Measurements from ENCODE around the gene ANO2. TPM values are rescaled to one million over a fixed set of nuclear protein-coding genes. Genes with fewer than 3 reads are reported as not detected.
"Not testable (repeated sequence)": the region's sequence is repeated elsewhere in the genome, so short reads cannot be mapped to it uniquely, and the experiment has no call there.

ANO2 gene
- total and polyA plus RNA-seq, 7 experiments from 2014 or later, result not detected

DNA sequence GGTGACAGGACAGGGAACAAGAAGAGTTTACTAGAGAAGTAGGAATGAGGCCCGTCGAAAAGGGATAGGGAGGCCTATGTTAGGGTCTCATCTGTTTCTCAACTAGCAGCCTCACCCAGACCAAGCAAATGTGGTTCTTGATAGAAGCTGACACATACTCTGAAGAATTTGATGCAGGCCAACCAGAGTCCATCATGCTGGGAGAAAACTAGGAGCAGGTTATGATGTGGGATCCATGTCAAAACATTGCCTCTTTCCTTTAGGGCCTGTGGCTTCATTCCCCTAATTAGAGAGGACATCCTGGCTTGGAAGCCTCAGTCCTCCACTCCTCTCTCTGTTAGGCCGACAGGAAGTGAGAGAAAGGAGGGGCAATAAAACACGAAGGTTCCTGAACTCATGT, 390.3 kb downstream of the ANO2 start:
- Mint-ChIP-seq H3K4me3 (no peak overlapping the region), H3K4me1 (no peaks in the 10 kb centered on the region), H3K27ac (no peak overlapping the region), H3K27me3 (peaks cover 0 to 33% (median 17%) of the 10 kb centered on the region in 5 donors), H3K9me3 (peaks cover 0 to 10% (median 1%) of the 10 kb centered on the region in 11 donors), H3K36me3 (no peaks in the 10 kb centered on the region)
- ChIA-PET CTCF (no interaction called here), POLR2A (no interaction called here)
- H3K9me3 ChIP-seq (ENCODE audit: control insufficient read depth in 2 of 3, low read length in 3 of 3), result peaks cover 0 to 3% (median 0%) of the 10 kb centered on the region in 3 experiments
- DNase-seq (no peak), ATAC-seq (no peak)
- H3K27me3 ChIP-seq (ENCODE audit: control insufficient read depth in 2 of 2, insufficient read depth in 2 of 2, low read length in 2 of 2), result no peaks in the 10 kb centered on the region
- no peak overlapping the region for H3K27ac ChIP-seq (ENCODE audit: low read depth, low read length)
- no peaks in the 10 kb centered on the region for H3K4me1 ChIP-seq (ENCODE audit: control insufficient read depth in 2 of 2, insufficient read depth in 2 of 2, low read length in 2 of 2)
- no peaks in the 10 kb centered on the region for H3K36me3 ChIP-seq (ENCODE audit: control insufficient read depth in 2 of 3, insufficient read depth in 3 of 3, low read length in 3 of 3)
- intact Hi-C loops (cut with micrococcal nuclease), result no loop called here
- H3K4me3 ChIP-seq (ENCODE audit: low read length), result no peak overlapping the region

DNA sequence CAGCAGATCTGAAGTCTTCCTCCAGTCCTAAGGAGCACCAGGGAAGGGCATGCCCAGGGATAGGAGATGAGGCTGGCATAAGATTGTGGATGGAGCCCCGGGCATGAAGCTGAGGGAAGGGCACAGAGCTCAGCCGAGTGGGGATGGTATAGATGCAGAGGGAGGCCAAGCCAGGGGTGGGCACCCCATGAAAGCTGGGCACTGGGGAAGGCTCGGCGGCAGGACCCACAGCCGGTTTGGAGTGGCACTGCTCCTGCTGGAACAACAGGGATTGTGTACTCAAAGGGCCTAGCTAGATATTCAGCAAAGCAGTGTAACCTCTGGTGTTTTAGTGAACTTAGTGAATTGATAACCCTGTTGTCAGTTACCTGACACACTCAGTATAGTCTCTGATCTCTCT, 396.0 kb downstream of the ANO2 start:
- ChIA-PET CTCF (no interaction called here), POLR2A (no interaction called here)
- peaks cover 0 to 36% (median 27%) of the 10 kb centered on the region in 5 donors for H3K27me3 Mint-ChIP-seq
- peak; percentile 22 for ATAC-seq
- H3K9me3 Mint-ChIP-seq, result peaks cover 0 to 17% (median 8%) of the 10 kb centered on the region in 11 donors
- Histone ChIP-seq H3K27ac (ENCODE audit: low read depth, low read length) (no peak overlapping the region), H3K27me3 (ENCODE audit: control insufficient read depth in 2 of 2, insufficient read depth in 2 of 2, low read length in 2 of 2) (no peaks in the 10 kb centered on the region), H3K36me3 (ENCODE audit: control insufficient read depth in 2 of 3, insufficient read depth in 3 of 3, low read length in 3 of 3) (no peaks in the 10 kb centered on the region), H3K9me3 (ENCODE audit: control insufficient read depth in 2 of 3, low read length in 3 of 3) (peaks cover 0 to 5% (median 0%) of the 10 kb centered on the region in 3 experiments), H3K4me1 (ENCODE audit: control insufficient read depth in 2 of 2, insufficient read depth in 2 of 2, low read length in 2 of 2) (no peaks in the 10 kb centered on the region), H3K4me3 (ENCODE audit: low read length) (no peak overlapping the region)
- peak overlapping the region in 1 of 9 donors; percentile 21 for H3K27ac Mint-ChIP-seq
- H3K4me1 Mint-ChIP-seq, result no peaks in the 10 kb centered on the region
- no peak for DNase-seq
- H3K36me3 Mint-ChIP-seq, result no peaks in the 10 kb centered on the region
- intact Hi-C loops (cut with micrococcal nuclease), result no loop called here
- no peak overlapping the region for H3K4me3 Mint-ChIP-seq

GRCh38 chr12:5548152-5548943, 396.7 kb downstream of the ANO2 start:
- Mint-ChIP-seq H3K27ac (no peak overlapping the region), H3K36me3 (no peaks in the 10 kb centered on the region), H3K4me1 (no peaks in the 10 kb centered on the region), H3K4me3 (no peak overlapping the region), H3K27me3 (peaks cover 3 to 37% (median 27%) of the 10 kb centered on the region in 5 donors), H3K9me3 (peaks cover 0 to 23% (median 13%) of the 10 kb centered on the region in 11 donors)
- Histone ChIP-seq H3K36me3 (ENCODE audit: control insufficient read depth in 2 of 3, insufficient read depth in 3 of 3, low read length in 3 of 3) (no peaks in the 10 kb centered on the region), H3K9me3 (ENCODE audit: control insufficient read depth in 2 of 3, low read length in 3 of 3) (peaks cover 0 to 5% (median 0%) of the 10 kb centered on the region in 3 experiments), H3K4me1 (ENCODE audit: control insufficient read depth in 2 of 2, insufficient read depth in 2 of 2, low read length in 2 of 2) (no peaks in the 10 kb centered on the region), H3K4me3 (ENCODE audit: low read length) (no peak overlapping the region), H3K27ac (ENCODE audit: low read depth, low read length) (no peak overlapping the region), H3K27me3 (ENCODE audit: control insufficient read depth in 2 of 2, insufficient read depth in 2 of 2, low read length in 2 of 2) (no peaks in the 10 kb centered on the region)
- intact Hi-C loops (cut with micrococcal nuclease), result no loop called here
- DNase-seq (no peak), ATAC-seq (no peak)
- POLR2A ChIA-PET, result no interaction called here
- CTCF ChIA-PET, result no interaction called here

DNA sequence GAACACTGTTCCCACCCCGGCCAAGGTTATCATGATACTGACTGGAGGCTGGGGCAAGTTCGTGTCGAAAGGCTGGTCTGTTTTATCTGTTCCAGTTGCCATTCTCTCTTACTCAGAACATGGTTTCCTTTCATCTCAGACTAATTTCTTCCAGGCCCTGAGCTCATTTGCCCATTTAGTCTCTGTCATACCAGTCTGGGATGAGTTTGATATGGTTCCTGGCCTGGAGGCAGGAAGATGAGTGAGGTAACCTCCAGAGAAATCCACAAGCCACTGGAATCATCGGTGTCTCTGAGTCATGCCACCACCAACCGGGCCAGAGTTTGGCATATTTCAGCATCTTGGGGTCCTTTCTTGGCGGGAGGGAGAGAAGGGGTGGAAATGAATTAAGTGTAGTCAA, 398.4 kb downstream of the ANO2 start:
- ATAC-seq (no peak), DNase-seq (no peak)
- no peak overlapping the region for H3K4me3 Mint-ChIP-seq
- no peaks in the 10 kb centered on the region for H3K27me3 ChIP-seq (ENCODE audit: control insufficient read depth in 2 of 2, insufficient read depth in 2 of 2, low read length in 2 of 2)
- H3K4me1 ChIP-seq (ENCODE audit: control insufficient read depth in 2 of 2, insufficient read depth in 2 of 2, low read length in 2 of 2), result no peaks in the 10 kb centered on the region
- no peak overlapping the region for H3K27ac Mint-ChIP-seq
- H3K27me3 Mint-ChIP-seq, result peaks cover 7 to 37% (median 25%) of the 10 kb centered on the region in 5 donors
- H3K36me3 Mint-ChIP-seq, result no peaks in the 10 kb centered on the region
- H3K4me3 ChIP-seq (ENCODE audit: low read length), result no peak overlapping the region
- H3K36me3 ChIP-seq (ENCODE audit: control insufficient read depth in 2 of 3, insufficient read depth in 3 of 3, low read length in 3 of 3), result no peaks in the 10 kb centered on the region
- ChIA-PET CTCF (no interaction called here), POLR2A (no interaction called here)
- intact Hi-C loops (cut with micrococcal nuclease), result no loop called here
- no peaks in the 10 kb centered on the region for H3K4me1 Mint-ChIP-seq
- no peak overlapping the region for H3K27ac ChIP-seq (ENCODE audit: low read depth, low read length)
- peaks cover 0 to 5% (median 0%) of the 10 kb centered on the region in 3 experiments for H3K9me3 ChIP-seq (ENCODE audit: control insufficient read depth in 2 of 3, low read length in 3 of 3)
- peaks cover 0 to 34% (median 15%) of the 10 kb centered on the region in 11 donors for H3K9me3 Mint-ChIP-seq

- ChIA-PET POLR2A (no interaction called here), CTCF (no interaction called here)
- no peak overlapping the region for H3K27ac Mint-ChIP-seq
- H3K36me3 Mint-ChIP-seq, result peaks cover 0 to 2% (median 0%) of the 10 kb centered on the region in 5 donors
- H3K4me1 Mint-ChIP-seq, result no peaks in the 10 kb centered on the region
- Histone ChIP-seq H3K9me3 (ENCODE audit: control insufficient read depth in 2 of 3, low read length in 3 of 3) (peaks cover 0 to 4% (median 0%) of the 10 kb centered on the region in 3 experiments), H3K4me1 (ENCODE audit: control insufficient read depth in 2 of 2, insufficient read depth in 2 of 2, low read length in 2 of 2) (no peaks in the 10 kb centered on the region), H3K36me3 (ENCODE audit: control insufficient read depth in 2 of 3, insufficient read depth in 3 of 3, low read length in 3 of 3) (no peaks in the 10 kb centered on the region), H3K27me3 (ENCODE audit: control insufficient read depth in 2 of 2, insufficient read depth in 2 of 2, low read length in 2 of 2) (no peaks in the 10 kb centered on the region), H3K27ac (ENCODE audit: low read depth, low read length) (no peak overlapping the region), H3K4me3 (ENCODE audit: low read length) (no peak overlapping the region)
- intact Hi-C loops (cut with micrococcal nuclease), result no loop called here
- no peak for ATAC-seq
- H3K27me3 Mint-ChIP-seq, result peaks cover 16 to 49% (median 24%) of the 10 kb centered on the region in 5 donors
- no peak for DNase-seq
- peaks cover 0 to 27% (median 10%) of the 10 kb centered on the region in 11 donors for H3K9me3 Mint-ChIP-seq
- no peak overlapping the region for H3K4me3 Mint-ChIP-seq
Measured at GRCh38 chr12:5537771-5538170, 407.3 kb downstream of the ANO2 start.

GRCh38 chr12:5537026-5537615, 407.9 kb downstream of the ANO2 start:
- intact Hi-C loops (cut with micrococcal nuclease); POLR2A ChIA-PET; H3K4me1 Mint-ChIP-seq; ATAC-seq; H3K36me3 ChIP-seq (ENCODE audit: control insufficient read depth in 2 of 3, insufficient read depth in 3 of 3, low read length in 3 of 3); H3K27me3 ChIP-seq (ENCODE audit: control insufficient read depth in 2 of 2, insufficient read depth in 2 of 2, low read length in 2 of 2); DNase-seq; H3K27ac Mint-ChIP-seq; H3K27ac ChIP-seq (ENCODE audit: low read depth, low read length); H3K4me1 ChIP-seq (ENCODE audit: control insufficient read depth in 2 of 2, insufficient read depth in 2 of 2, low read length in 2 of 2); H3K4me3 Mint-ChIP-seq; H3K36me3 Mint-ChIP-seq; H3K4me3 ChIP-seq (ENCODE audit: low read length); CTCF ChIA-PET; H3K9me3 ChIP-seq (ENCODE audit: control insufficient read depth in 2 of 3, low read length in 3 of 3): not testable (repeated sequence)
- H3K9me3 Mint-ChIP-seq, result peaks cover 0 to 26% (median 9%) of the 10 kb centered on the region in 11 donors
- H3K27me3 Mint-ChIP-seq, result peaks cover 16 to 46% (median 27%) of the 10 kb centered on the region in 5 donors

Data from naive thymus-derived CD4-positive, alpha-beta T cell (primary cell).